Forelimb muscle (tissue), 1 donor: ENCODE data around the gene BDKRB2. TPM values are rescaled to one million over a fixed set of nuclear protein-coding genes. Genes with fewer than 3 reads are reported as not detected.

ENCODE experiments used
- DNase-seq: peaks from one replicate; pipeline ENCODE4 v3.0.0-alpha.2; 2013; ENCODE audit warnings: low read depth
- polyA plus RNA-seq: library from polyadenylated mRNA; unstranded; fragments of 120-200 nt; gene quantifications from one replicate; pipeline ENCODE4 v1.2.1, GENCODE V29; 2013; ENCODE audit not compliant: insufficient read length

Gene BDKRB2
- polyA plus RNA-seq, 1 donor, result 1.1 TPM

DNA sequence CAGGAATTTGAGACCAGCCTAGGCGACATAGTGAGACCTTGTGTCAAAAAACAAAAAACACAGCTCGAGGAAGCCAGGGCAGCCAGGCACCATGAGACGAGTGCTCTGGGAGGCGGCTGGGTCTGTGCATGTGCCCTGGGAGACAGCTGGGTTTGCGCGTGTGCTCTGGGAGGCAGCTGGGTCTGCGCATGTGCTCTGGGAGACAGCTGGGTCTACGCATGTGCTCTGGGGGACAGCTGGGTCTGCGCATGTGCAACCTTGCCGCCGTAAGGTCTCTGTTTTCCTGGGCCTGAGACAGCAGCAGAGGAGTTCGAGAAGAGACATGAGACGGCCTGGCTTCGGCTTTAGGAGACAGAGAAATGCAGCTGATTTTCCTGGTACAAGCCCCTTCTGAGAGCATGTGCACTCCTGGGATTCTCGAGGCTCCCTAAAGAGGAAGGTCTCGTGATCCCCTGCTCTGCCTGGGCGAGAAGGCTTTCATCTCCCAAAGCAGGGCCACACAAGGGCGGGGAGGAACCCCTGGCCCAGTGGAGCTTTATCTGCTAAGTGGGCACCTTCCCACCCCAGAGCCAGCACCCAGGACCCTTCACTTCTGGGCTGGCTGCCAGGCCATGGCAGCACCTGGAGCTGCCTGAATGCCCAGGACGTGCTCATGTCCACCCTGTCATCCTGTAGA lies 47.8 kb downstream of the BDKRB2 start:
- no peak for DNase-seq

GRCh38 chr14:96252999-96253539 lies 48.4 kb downstream of the BDKRB2 start:
- no peak for DNase-seq

DNA sequence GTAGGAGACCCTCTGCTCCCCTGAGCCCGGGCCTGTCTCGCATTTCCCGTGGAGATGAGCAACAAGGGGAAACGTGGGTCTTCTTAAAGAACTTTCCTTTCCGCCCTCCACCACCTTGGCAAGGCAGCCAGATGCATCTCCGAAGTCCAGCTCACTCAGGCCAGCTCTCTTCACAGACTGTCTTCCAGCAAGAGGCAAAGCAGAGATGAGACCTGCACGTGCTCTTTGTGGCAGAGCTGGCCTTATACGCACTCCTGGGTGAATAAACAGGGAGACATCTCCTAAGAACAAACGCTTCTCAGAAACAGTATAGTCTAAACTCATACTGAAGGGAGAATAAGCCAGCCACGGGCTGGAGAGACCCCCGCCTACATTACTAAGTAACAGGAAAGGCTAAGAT lies 50.0 kb downstream of the BDKRB2 start:
- no peak for DNase-seq

DNA sequence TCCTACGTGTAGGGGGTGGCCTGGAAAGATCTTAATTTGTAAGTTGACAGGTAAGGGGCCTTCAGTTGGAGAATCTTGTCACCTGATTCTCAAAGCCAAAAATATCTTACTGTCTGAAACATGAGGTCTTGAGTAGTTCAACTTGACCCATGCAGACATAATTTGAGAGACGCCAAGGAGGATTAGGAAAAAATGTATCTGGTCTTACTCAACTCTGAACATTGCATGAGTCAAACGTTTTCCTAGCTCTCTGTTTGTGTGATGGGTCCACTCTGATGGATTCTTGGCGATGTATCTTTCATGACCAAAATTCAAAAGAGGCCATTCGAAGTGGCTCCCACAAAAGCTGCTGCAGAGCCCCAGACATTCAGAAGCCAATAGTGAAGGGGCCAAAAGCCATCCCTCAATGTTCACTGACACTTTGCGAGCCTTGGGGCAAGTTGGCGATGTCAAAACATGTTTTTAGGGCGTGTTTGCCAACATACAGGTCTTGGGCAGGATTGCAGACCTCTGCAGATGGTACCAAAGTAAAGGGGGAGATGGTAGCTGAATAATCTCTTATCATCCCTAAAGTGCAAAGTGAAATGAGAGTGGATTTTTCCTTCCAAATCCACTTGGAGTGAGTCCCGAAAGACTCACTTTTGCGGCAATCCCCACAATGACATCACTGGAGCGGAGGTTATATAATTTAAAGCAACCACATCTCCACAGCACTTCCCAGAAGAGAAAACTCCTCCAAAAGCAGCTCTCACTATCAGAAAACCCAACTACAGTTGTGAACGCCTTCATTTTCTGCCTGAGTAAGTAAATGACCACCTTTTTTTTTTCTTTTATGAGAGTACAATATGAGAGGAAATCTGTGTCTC lies 51.1 kb downstream of the BDKRB2 start, which contains the start of gene BDKRB1:
Gene BDKRB1 (plus strand): TSS at position 710 of the 866 bp plus-strand sequence. CDS start 7,473 bp downstream, outside the sequence.
- DNase-seq, result no peak

DNA sequence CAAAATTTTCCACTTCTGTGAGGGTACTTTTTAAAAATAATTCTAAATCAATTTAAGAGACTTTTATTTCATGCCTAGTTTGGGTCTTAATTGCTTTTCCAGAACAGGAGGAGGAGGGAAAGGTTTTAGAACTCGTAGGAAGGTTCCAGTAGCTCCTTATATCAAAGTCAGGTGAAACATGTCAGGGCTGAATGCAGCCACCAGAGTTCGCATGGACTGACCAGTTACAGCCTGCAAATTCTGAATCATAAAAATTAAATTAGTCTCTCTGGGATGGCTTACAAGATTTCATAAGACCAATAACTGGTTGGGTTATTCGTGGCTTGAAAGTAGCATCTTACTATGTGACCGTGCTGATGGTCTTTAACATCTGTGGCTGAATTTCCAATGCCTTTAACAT lies 51.8 kb downstream of the BDKRB2 start:
- no peak for DNase-seq

- DNase-seq, result no peak
Observed at GRCh38 chr14:96257056-96257455, 52.4 kb downstream of the BDKRB2 start.

DNA sequence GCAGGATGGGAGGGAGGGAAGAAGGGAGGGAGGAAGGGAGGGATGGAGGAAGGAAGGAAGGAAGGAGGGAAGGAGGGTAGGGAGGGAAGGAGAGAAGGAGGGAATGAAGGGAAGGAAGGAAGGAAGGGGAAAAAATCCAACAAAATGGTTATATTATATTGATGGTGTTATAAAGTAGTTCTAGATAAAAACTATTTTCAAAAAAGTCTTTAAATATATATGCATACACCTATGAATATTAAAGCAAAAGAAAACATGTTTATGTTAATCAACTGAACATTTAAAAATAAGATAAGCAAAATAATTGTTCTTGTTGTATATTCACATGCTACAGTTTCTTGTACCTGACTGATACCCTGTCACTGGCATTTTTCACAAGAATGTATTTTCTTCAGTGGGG lies 53.3 kb downstream of the BDKRB2 start:
- no peak for DNase-seq

GRCh38 chr14:96260341-96260821 lies 55.7 kb downstream of the BDKRB2 start:
- DNase-seq, result no peak

DNA sequence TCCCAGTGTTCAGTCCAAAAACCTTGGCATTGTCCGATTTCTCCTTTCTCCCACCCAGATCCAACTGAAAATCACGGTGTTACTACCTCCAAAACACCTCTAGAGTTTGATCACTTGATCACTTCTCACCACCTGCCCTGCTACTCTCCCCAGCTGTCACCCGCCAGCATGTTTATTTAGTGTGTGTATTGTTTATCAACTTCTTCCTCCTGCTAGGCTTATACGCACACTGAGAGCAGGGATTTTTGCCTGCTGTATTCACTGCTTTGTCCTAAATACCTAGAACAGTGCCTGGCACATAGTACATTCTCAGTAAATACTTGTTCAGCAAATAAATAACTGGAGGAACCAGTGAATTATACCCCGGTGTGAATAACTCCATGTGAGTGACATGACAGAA lies 56.4 kb downstream of the BDKRB2 start:
- no peak for DNase-seq

DNA sequence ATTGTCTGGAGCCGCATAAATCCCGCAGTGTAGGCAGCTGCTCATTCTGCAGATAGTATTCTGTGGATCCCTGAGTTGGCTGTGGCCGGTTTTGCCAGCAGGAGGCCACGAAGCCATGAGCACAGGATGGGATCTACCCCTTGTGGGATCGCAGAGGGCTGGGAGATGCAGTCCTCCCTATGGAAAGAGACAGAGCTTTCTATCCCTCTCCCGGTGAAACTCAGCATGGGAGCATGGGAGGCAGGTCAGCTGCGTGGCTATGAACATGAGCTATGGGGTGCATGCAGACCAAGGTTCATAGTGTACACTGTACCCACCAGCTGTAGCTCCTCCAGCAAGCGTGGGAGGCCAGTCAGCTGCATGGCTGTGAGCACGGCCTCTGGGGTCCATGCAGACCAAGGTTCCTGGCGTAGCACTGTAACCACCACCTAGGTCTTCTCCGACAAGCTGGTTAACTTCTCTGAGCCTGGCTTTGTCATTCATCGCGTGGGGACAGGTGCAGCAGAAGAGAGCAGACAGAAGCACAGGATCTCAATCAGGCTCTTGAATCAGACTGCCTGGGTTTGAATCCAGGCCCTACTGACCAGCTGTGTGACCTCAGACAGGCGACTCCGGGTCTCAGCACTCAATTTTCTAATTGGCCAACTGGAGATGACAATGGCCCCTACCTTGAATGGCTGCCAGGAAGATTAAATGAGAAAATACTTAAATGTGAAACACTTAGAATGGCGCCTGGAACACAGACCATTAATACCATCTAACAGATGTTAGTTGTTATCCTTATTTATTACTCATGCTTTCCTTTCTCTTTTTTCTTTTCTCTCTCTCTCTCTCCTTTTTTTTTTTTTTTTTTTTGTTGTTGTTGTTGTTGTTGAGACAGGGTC lies 57.4 kb downstream of the BDKRB2 start:
- no peak for DNase-seq

DNA sequence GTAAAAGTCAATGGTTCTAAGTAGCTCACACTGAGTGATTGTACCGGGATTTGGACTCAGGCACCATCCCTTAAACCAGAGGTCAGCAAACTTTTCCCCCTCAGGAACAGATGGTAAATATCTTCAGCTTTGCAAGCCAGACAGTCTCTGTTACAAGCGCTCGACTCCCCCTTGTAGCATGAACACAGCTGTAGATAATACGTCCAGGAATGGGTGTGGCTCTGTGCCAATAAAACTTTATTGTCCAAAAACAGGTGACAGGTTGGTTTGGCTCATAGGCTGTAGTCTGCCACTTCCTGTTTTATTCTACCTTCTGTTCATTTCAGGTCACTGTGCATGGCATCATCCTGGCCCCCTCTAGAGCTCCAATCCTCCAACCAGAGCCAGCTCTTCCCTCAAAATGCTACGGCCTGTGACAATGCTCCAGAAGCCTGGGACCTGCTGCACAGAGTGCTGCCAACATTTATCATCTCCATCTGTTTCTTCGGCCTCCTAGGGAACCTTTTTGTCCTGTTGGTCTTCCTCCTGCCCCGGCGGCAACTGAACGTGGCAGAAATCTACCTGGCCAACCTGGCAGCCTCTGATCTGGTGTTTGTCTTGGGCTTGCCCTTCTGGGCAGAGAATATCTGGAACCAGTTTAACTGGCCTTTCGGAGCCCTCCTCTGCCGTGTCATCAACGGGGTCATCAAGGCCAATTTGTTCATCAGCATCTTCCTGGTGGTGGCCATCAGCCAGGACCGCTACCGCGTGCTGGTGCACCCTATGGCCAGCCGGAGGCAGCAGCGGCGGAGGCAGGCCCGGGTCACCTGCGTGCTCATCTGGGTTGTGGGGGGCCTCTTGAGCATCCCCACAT lies 58.9 kb downstream of the BDKRB2 start:
- DNase-seq, result no peak

- DNase-seq, result no peak
Observed at GRCh38 chr14:96264200-96264553, 59.5 kb downstream of the BDKRB2 start.

- DNase-seq, result no peak
Observed at GRCh38 chr14:96264853-96265252, 60.2 kb downstream of the BDKRB2 start.

DNA sequence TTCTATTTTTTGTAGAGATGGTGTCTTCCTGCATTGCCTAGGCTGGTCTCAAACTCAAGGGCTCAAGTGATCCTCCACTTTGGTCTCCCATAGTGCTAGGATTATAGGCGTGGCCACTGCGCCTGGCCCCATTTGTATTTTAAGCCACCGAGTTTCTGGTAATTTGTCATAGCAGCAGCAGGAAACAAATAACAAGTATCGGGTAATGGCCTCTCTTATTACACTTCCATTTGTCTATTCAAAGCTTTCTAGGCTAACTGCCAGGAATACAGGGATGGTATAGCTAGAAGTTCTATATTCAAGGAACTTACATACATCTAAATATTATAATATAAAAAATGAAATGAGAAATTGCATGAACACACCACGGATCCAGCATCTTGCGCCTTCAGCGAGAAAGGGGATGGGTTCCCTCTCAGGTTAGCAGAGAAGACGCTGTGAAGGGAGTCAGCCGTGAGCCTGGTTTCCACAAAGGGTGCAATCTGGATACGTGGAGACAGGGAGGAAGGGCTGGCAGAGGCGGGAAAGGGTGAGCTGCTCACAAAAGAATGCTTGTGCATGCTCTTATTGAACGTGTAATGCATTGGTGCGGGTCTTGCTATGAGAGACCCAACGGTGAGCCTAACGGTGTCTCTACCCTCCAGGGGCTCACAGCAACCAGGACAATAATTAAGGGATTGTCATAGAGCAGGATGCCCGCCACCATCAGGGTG lies 60.9 kb downstream of the BDKRB2 start:
- no peak for DNase-seq

- peak; percentile 25 for DNase-seq
Observed at GRCh38 chr14:96267336-96267735, 62.7 kb downstream of the BDKRB2 start.

GRCh38 chr14:96267916-96268315 lies 63.3 kb downstream of the BDKRB2 start:
- no peak for DNase-seq

DNA sequence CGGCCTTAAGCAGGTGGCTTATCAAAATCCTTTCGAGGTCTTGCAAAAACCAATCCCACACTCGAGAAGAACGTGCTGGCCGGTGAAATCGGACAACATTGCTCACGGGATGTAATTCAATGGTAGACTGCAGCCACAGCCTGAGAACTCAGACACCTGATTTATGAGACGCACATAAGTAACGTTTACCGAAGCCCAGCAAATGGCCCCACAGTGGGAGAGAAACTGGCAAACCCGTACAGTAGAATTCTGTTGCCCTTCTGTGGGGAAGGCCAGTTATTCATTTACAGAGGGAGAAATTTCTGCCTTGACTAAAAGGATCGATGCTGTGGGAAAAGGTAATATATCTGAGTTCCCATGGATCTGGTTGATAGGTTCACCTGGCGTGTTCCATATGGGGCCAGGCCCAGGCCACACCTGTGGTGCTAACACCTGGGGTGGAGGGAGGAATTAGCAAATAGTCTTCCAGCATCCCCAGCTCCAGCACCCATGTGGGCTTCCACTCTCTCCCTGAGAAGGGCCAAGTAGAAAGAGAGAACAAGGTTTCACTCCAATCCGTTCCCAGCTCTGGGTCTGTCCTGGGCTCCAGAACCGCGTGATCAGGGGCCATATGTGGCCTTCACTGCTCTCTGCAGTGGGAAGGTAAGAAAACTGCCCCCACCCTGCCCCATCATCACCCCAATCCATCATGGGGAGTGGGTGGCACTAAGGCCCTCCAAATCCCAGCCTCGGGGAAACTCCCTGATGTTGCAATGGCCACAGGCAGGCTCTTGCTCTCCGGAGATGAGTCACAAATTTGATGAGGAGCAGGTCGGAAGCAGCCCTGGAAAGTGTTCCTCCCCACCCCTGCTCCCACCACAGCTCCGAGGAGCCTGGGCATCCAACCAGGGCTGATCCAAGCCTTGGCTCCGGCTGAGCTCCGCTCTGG lies 64.1 kb downstream of the BDKRB2 start:
- DNase-seq, result no peak

DNA sequence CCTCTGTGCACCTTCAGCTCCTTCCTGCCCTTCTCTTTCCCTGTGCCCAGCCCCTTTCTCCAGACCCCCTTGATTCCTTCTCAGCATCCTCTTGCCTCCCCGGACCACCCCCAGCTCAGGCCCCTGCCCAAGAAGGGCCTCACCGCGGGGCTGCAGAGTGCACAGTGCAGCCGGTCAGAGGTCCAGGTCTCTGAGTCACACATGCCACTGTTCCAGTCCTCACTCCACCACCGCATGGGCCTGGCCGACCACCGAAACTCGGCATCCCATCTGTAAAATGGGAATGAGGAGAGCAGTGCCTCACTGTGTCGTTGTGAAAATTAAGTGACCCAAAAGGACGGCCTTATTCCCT lies 64.7 kb downstream of the BDKRB2 start:
- no peak for DNase-seq
